HepG2 (cell line): ENCODE results near the gene PSORS1C2. TPM values are rescaled to one million over a fixed set of nuclear protein-coding genes. Genes with fewer than 3 reads are reported as not detected.

Source experiments
- ATAC-seq: fragments of 200-7000 bp; cut with Tn5 transposase; 3 replicates; pipeline ENCODE4 v1.9.1; 2020; ENCODE audit warnings: mild to moderate bottlenecking, moderate library complexity
- BruUV-seq: library from RNA; stranded (reverse); fragments of 400-500 nt; replicated peaks from 2 replicates; lab custom pipeline; 2021; lab: Mats Ljungman, UMichigan
- CTCF ChIA-PET: fragments of 300-600 bp; formaldehyde crosslinking; extraction: SDS; loops from one replicate; lab custom pipeline; 2021; ENCODE audit warnings: low total read pairs, inconsistent platforms, low intra/inter-chr PET ratio; lab: Yijun Ruan, JAX
- POLR2A ChIA-PET: fragments of 350-600 bp; sonication (Branson Sonifier 250); formaldehyde crosslinking; loops from one replicate; lab custom pipeline; 2020; ENCODE audit warnings: antibody characterized with exemption, inconsistent platforms; lab: Yijun Ruan, JAX
- DNase-seq: peaks from one replicate; pipeline ENCODE4 v3.0.0-alpha.2; 2015; ENCODE audit warnings: low spot score
- FAIRE-seq: peaks from 3 replicates; lab custom pipeline; 2011; peaks lifted over from hg19 to GRCh38; lab: Jason Lieb, UNC
- H2AFZ ChIP-seq: one replicate; pipeline ENCODE4 v1.6.1; 2011; ENCODE audit warnings: low read length, inconsistent platforms
- H3K27ac ChIP-seq: fragments of 300-600 bp; 3 replicates; pipeline ENCODE4 v1.8.0; 2011; ENCODE audit warnings: mixed run types, mild to moderate bottlenecking, mixed read lengths, low read length, inconsistent platforms; ENCODE audit not compliant: insufficient read depth; ENCODE audit errors: extremely low read length
- H3K27me3 ChIP-seq, 2 experiments: fragments of 200-600 bp in 1 of 2; 2 replicates in 1 of 2; 3 replicates in 1 of 2; pipeline versions ENCODE4 v1.6.0 to v1.8.0; 2011; ENCODE audit warnings: low read length in 2 of 2, mild to moderate bottlenecking in 2 of 2, moderate library complexity in 2 of 2, inconsistent platforms in 1 of 2; ENCODE audit not compliant: insufficient read depth in 2 of 2, control insufficient read depth in 1 of 2
- H3K36me3 ChIP-seq, 2 experiments: fragments of 200-600 bp in 1 of 2; replicated peaks in 1 of 2; 2 replicates in 1 of 2; 3 replicates in 1 of 2; pipeline versions ENCODE4 v1.5.1 to v1.8.0; 2011; ENCODE audit warnings: low read length in 2 of 2, inconsistent platforms in 1 of 2; ENCODE audit not compliant: insufficient read depth in 2 of 2, control insufficient read depth in 1 of 2
- H3K4me1 ChIP-seq: 2 replicates; pipeline ENCODE4 v1.5.1; 2012; ENCODE audit warnings: low read length, inconsistent platforms; ENCODE audit not compliant: insufficient read depth
- H3K4me2 ChIP-seq: 2 replicates; pipeline ENCODE4 v1.6.0; 2011; ENCODE audit warnings: low read depth, low read length, inconsistent platforms
- H3K4me3 ChIP-seq, 3 experiments: fragments of 200-600 bp in 1 of 3; sonication (generic), shearing (Covaris generic) in 1 of 3; replicated peaks in 1 of 3; 2 replicates each; pipeline ENCODE4 v1.5.1; 2011 to 2016; ENCODE audit warnings: low read length in 3 of 3, inconsistent platforms in 2 of 3, low read depth in 2 of 3, mild to moderate bottlenecking in 2 of 3, control low read depth in 1 of 3, mixed read lengths in 1 of 3; ENCODE audit not compliant: insufficient read depth in 1 of 3
- H3K79me2 ChIP-seq: one replicate; pipeline ENCODE4 v1.6.1; 2011; ENCODE audit warnings: low read length, inconsistent platforms; ENCODE audit not compliant: insufficient read depth
- H3K9ac ChIP-seq: 2 replicates; pipeline ENCODE4 v1.6.0; 2011; ENCODE audit warnings: mild to moderate bottlenecking, low read depth, low read length, inconsistent platforms; ENCODE audit not compliant: insufficient read depth
- H3K9me3 ChIP-seq: 2 replicates; pipeline ENCODE4 v1.5.1; 2012; ENCODE audit warnings: mild to moderate bottlenecking, low read length
- H4K20me1 ChIP-seq: 2 replicates; pipeline ENCODE4 v1.6.0; 2011; ENCODE audit warnings: inconsistent platforms, mild to moderate bottlenecking, low read length, moderate library complexity; ENCODE audit not compliant: insufficient read depth
- CCAR2 ChIP-seq: fragments of 200-400 bp; formaldehyde crosslinking; optimal IDR thresholded peaks from 2 replicates; pipeline ENCODE3; 2018; ENCODE audit warnings: low read depth, mild to moderate bottlenecking, low read length, moderate library complexity
- DMTF1 ChIP-seq: sonication (generic); formaldehyde crosslinking; IDR thresholded peaks from 2 replicates; pipeline ENCODE4 v1.4.0; 2020; ENCODE audit warnings: mild to moderate bottlenecking, missing genetic modification reagents
- HINFP ChIP-seq: sonication (generic); formaldehyde crosslinking; IDR thresholded peaks from 2 replicates; pipeline ENCODE4 v1.4.0; 2020; ENCODE audit warnings: low read depth, mild to moderate bottlenecking, missing genetic modification reagents
- HOXA3 ChIP-seq: sonication (generic); formaldehyde crosslinking; IDR thresholded peaks from 2 replicates; pipeline ENCODE4 v1.5.0; 2020; ENCODE audit warnings: missing genetic modification reagents
- HOXD1 ChIP-seq: sonication (generic); formaldehyde crosslinking; IDR thresholded peaks from 2 replicates; pipeline ENCODE4 v1.5.0; 2020; ENCODE audit warnings: missing genetic modification reagents
- MBNL3 ChIP-seq: fragments of 250-450 bp; sonication (Bioruptor Pico); conservative IDR thresholded peaks from 2 replicates; pipeline ENCODE4 v1.8.0; 2022; ENCODE audit warnings: mild to moderate bottlenecking, inconsistent platforms
- MXI1 ChIP-seq: IDR thresholded peaks from 3 replicates; pipeline ENCODE4 v1.6.1; 2012; ENCODE audit warnings: low read depth, low read length, inconsistent platforms, borderline replicate concordance
- NFE2 ChIP-seq: sonication (generic); formaldehyde crosslinking; IDR thresholded peaks from 2 replicates; pipeline ENCODE4 v1.4.0; 2020; ENCODE audit warnings: missing genetic modification reagents
- NFE2L2 ChIP-seq: fragments of 150-350 bp; IDR thresholded peaks from 2 replicates; pipeline ENCODE4 v1.6.1; 2014; ENCODE audit warnings: low read length
- PAWR ChIP-seq: sonication (generic); formaldehyde crosslinking; IDR thresholded peaks from 2 replicates; pipeline ENCODE4 v1.4.0; 2020; ENCODE audit warnings: missing genetic modification reagents, mild to moderate bottlenecking, borderline replicate concordance
- SNAI1 ChIP-seq: sonication (generic); formaldehyde crosslinking; IDR thresholded peaks from 2 replicates; pipeline ENCODE4 v1.5.0; 2020; ENCODE audit warnings: mild to moderate bottlenecking, missing genetic modification reagents, borderline replicate concordance
- SRF ChIP-seq: IDR thresholded peaks from 2 replicates; pipeline ENCODE4 v1.6.1; 2011; ENCODE audit warnings: mild to moderate bottlenecking, low read depth, low read length, moderate library complexity
- ZBED4 ChIP-seq: sonication (generic); formaldehyde crosslinking; IDR thresholded peaks from 2 replicates; pipeline ENCODE4 v1.4.0; 2020; ENCODE audit warnings: missing genetic modification reagents, borderline replicate concordance
- ZFP62 ChIP-seq: sonication (generic); formaldehyde crosslinking; IDR thresholded peaks from 2 replicates; pipeline ENCODE4 v1.4.0; 2020; ENCODE audit warnings: missing genetic modification reagents
- ZMYM3 ChIP-seq: sonication (generic); formaldehyde crosslinking; IDR thresholded peaks from 2 replicates; pipeline ENCODE4 v1.5.1; 2020; ENCODE audit warnings: mild to moderate bottlenecking, missing genetic modification reagents
- ZNF7 ChIP-seq: IDR thresholded peaks from 2 replicates; pipeline ENCODE4 v1.6.1; 2016; ENCODE audit warnings: missing biosample characterization, missing genetic modification reagents
- ZNF777 ChIP-seq: sonication (generic); formaldehyde crosslinking; IDR thresholded peaks from 2 replicates; pipeline ENCODE4 v1.4.0; 2020; ENCODE audit warnings: missing genetic modification reagents
- WGBS: methylation state at CpG from one replicate; pipeline ENCODE4 v1.1.6; 2017; ENCODE audit warnings: low lambda C conversion rate; 5-methylcytosine and 5-hydroxymethylcytosine counted together
- in situ Hi-C: cut with HindIII; loops from 2 replicates; pipeline ENCODE4 v1.10.0; 2017; ENCODE audit warnings: low pct_unique_long_range_greater_than_20kb; ENCODE audit not compliant: extremely low pct_ligation_motif_present
- intact Hi-C: fragments of 100-400 bp; cut with micrococcal nuclease; formaldehyde crosslinking; loops from one replicate; pipeline ENCODE4 v1.10.0; 2022; ENCODE audit not compliant: unreplicated experiment
- polyA plus RNA-seq, 8 experiments: library from polyadenylated mRNA; depleted of rRNA in 3 of 8; stranded (reverse) in 7 of 8; unstranded in 1 of 8; fragments of >200 nt; fragmentation: Illumina TruSeq in 4 of 8; extraction: Trizol in 4 of 8; gene quantifications; 2 replicates each; pipeline versions ENCODE4 v1.2.1 to v1.2.3, GENCODE V29; 2011 to 2016; ENCODE audit warnings: low read depth in 4 of 8, missing spikeins in 1 of 8, mixed read lengths in 1 of 8; ENCODE audit not compliant: insufficient read depth in 1 of 8
- total RNA-seq, 5 experiments: library from RNA; depleted of rRNA; stranded (reverse); fragments of >200 nt; fragmentation: Illumina TruSeq; extraction: Trizol; gene quantifications; 2 replicates each; pipeline ENCODE4 v1.2.3, GENCODE V29; 2016; ENCODE audit warnings: low read depth in 1 of 5
- TF ChIP-seq, protein P1 (sequence below): sonication (generic); formaldehyde crosslinking; IDR thresholded peaks from 2 replicates; pipeline ENCODE4 v1.4.0; 2020; ENCODE audit warnings: mild to moderate bottlenecking, low read depth, missing genetic modification reagents
- TF ChIP-seq, protein P2 (sequence below): sonication (generic); formaldehyde crosslinking; IDR thresholded peaks from 2 replicates; pipeline ENCODE4 v1.8.1; 2023; ENCODE audit warnings: mild to moderate bottlenecking, missing genetic modification reagents, borderline replicate concordance

The PSORS1C2 gene
- total and polyA plus RNA-seq, 2 of the 13 experiments (the other 11 are each of a cell fraction or from before 2014, with no cell fraction given), result not detected

- DNase-seq (no peak), ATAC-seq (no peak), FAIRE-seq (no peak)
- CTCF ChIA-PET, result no interaction called here
- no peaks in the 10 kb centered on the region for H3K79me2 ChIP-seq
- H3K4me1 ChIP-seq, result no peaks in the 10 kb centered on the region
- H3K27ac ChIP-seq, result no peak overlapping the region
- H3K9ac ChIP-seq, result no peak overlapping the region
- H3K36me3 ChIP-seq, result peaks cover 4 to 20% of the 10 kb centered on the region in 2 experiments; a peak in 4 of 5 replicates
- H2AFZ ChIP-seq, result no peak overlapping the region
- H3K27me3 ChIP-seq, result no peaks in the 10 kb centered on the region
- H3K9me3 ChIP-seq, result no peaks in the 10 kb centered on the region
- BruUV-seq, result no TSS peak
- in situ Hi-C loops, result no loop called here
- 80% methylated on average over 11 of the region's 11 CpGs for WGBS
- H4K20me1 ChIP-seq, result no peaks in the 10 kb centered on the region
- H3K4me3 ChIP-seq, result no peak overlapping the region
- H3K4me2 ChIP-seq, result no peak overlapping the region
- intact Hi-C loops, result no loop called here
- POLR2A ChIA-PET, result no interaction called here
- no peak for TF ChIP-seq MBNL3
- no peak for TF ChIP-seq ZMYM3 (CRISPR knock-in tag)
- TF ChIP-seq, protein P1, sequence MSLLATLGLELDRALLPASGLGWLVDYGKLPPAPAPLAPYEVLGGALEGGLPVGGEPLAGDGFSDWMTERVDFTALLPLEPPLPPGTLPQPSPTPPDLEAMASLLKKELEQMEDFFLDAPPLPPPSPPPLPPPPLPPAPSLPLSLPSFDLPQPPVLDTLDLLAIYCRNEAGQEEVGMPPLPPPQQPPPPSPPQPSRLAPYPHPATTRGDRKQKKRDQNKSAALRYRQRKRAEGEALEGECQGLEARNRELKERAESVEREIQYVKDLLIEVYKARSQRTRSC (CRISPR knock-in tag), result no peak
- TF ChIP-seq DMTF1 (CRISPR knock-in tag), result no peak
- TF ChIP-seq SNAI1, result no peak
- TF ChIP-seq, protein P2, sequence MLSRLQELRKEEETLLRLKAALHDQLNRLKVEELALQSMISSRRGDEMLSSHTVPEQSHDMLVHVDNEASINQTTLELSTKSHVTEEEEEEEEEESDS (CRISPR knock-in tag), result no peak
- TF ChIP-seq PAWR (CRISPR knock-in tag), result no peak
- TF ChIP-seq HOXA3 (CRISPR knock-in tag), result no peak
- no peak for TF ChIP-seq ZFP62
- TF ChIP-seq ZBED4 (CRISPR knock-in tag), result no peak
- TF ChIP-seq HINFP (CRISPR knock-in tag), result no peak
- no peak for TF ChIP-seq NFE2L2
- no peak for TF ChIP-seq MXI1
- no peak for TF ChIP-seq CCAR2
- no peak for TF ChIP-seq SRF
- TF ChIP-seq NFE2, result no peak
- no peak for TF ChIP-seq HOXD1
- no peak for TF ChIP-seq ZNF777 (CRISPR knock-in tag)
- no peak for TF ChIP-seq ZNF7 (CRISPR knock-in tag)
Measured at GRCh38 chr6:31144970-31145340, 6.1 kb upstream of the PSORS1C2 start.
